ELF-1 (cell line): Measurements from ENCODE around the gene CCDC77.

Experiments used
- DNase-seq: peaks from one replicate; pipeline ENCODE4 v3.0.0-alpha.2; 2016; ENCODE audit warnings: low read depth, low spot score

Gene CCDC77

DNA sequence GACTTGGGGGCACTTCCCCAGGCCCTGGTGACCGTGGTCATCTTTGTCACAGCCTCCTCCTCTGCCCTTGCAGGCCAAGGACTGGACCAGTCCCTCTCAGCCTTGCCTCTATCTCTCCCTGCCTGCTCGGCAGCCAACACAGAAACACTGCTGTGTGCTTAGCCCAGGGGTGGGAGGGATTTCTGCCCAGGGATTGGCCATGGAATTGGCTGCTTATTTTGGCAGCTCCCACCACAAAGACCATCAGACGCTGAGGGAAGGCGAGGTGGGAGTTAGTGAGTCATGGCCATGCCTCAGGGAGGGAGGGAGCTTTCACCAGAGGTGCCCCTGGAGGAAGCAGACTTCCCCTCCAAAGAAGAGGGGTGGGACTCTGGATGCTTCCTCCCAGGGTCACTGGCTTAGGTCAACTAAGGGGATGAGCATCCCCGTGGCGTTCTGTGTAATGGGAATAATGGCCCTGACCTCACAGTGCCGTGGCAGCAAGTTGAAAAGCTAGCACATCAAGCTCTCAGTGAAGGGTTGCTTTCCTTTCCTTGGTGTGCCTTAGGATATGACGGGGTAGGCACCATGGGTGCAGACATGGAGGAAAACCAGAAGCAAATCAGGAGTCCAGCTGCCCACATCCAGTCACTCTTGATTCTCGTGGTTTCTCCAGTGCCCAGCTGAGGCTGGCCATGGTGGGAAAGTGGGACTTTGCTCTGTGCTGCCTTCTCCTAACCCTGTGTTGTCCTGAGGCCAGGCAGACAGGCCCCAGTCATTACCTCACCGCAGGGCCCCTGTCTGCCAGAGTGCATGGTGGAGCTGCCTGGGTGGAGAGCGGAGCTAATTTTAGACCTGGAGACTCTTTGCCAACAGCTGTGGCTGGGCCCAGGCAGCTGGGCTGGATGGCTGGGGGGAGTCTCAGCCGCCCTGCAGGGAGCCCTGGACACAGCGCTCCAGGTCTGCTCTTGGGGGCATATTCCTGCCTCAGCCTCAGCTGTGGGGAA is 79.7 kb downstream of the CCDC77 start:
- peak; percentile 61 for DNase-seq

DNA sequence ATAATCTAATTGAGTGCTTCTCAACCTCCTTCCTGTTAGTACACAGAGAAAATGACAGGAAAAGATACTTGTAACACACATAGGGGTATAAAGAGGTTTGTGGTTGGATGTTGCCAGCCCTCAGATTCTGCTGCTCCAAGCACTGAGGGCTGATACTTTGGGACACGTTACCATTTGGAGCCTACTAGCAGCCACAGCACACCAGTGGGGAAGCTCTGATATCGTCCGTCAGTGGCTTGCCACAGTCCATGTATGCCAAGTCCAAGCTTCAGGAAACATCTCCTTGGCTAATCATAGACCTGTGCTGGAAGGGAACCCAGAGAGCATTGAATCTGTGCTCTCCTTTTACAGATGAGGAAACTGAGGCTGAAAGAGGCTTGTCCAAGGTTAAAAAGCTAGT is 80.6 kb downstream of the CCDC77 start:
- no peak for DNase-seq

DNA sequence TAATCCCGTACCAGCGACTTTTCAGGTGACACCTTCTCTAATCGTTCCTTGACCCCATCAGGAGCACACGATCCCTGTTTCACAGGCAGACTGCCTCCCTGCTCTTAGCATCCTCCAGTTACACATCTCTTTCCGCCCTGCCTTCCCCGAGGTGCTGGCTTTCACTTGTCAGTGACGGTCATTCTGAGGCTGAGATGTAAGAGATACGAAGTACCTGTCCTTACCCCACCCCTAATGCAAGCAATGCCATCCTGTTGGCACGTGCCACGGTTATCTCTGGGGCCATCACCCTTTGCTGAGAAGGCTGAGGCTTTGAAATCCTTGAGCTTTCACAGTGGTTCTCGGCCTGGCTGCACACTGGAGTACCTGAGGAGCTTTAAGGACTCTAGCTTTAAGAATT is 82.7 kb downstream of the CCDC77 start:
- DNase-seq, result no peak

DNA sequence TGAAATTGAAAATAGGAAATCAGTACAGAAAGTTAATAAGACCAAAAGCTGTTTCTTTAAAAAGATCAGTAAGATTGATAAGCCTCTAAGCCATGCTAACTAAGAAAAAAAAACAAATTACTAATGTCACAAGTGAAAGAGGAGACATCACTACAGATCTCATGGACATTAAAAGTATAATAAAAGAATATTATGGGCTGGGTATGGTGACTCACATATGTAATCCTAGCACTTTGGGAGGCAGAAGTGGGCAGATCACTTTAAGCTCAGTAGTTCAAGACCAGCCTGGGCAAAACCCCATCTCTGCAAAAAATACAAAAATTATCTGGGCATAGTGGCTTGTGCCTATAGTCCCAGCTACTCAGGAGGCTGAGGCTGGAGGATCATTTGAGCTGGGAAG is 88.8 kb downstream of the CCDC77 start:
- DNase-seq, result no peak
